Body of pancreas (tissue), 4 donors: ENCODE data around the gene RABGGTA. TPM values are rescaled to one million over a fixed set of nuclear protein-coding genes. Genes with fewer than 3 reads are reported as not detected.

Experiments used
- ATAC-seq: fragments of 150-250 bp; one replicate; pipeline ENCODE4 v1.9.1; 2016
- DNase-seq, 4 donors: peaks; one replicate each; pipeline ENCODE4 v3.0.0-alpha.2; 2019
- H3K27ac ChIP-seq, 4 donors: fragments of 200-600 bp; sonication (generic); 1 replicate in 3 of 4; 2 replicates in 1 of 4; pipeline versions ENCODE4 v1.5.1 to v1.6.1; 2016 to 2019; ENCODE audit warnings: mild to moderate bottlenecking in 1 of 4, mixed read lengths in 1 of 4, moderate library complexity in 1 of 4
- H3K27me3 ChIP-seq, 2 donors: fragments of 200-600 bp; sonication (generic); one replicate each; pipeline ENCODE4 v1.6.0; 2016; ENCODE audit warnings: mild to moderate bottlenecking in 1 of 2
- H3K36me3 ChIP-seq, 2 donors: fragments of 200-600 bp; sonication (generic); replicated peaks in 1 of 2; 2 replicates each; pipeline ENCODE4 v1.5.1; 2016; ENCODE audit warnings: low read depth in 2 of 2; ENCODE audit not compliant: insufficient read depth in 1 of 2
- H3K4me1 ChIP-seq: fragments of 200-600 bp; sonication (generic); one replicate; pipeline ENCODE4 v1.6.0; 2016
- H3K4me3 ChIP-seq, 2 donors: fragments of 200-600 bp; sonication (generic); 1 replicate in 1 of 2; 2 replicates in 1 of 2; pipeline ENCODE4 v1.5.1; 2016 to 2019
- H3K9me3 ChIP-seq, 3 donors: fragments of 200-600 bp; sonication (generic); 1 replicate in 2 of 3; 2 replicates in 1 of 3; pipeline ENCODE4 v1.5.1; 2016
- CTCF ChIP-seq, 7 experiments: fragments of 450-650 bp in 4 of 7; fragments of 200-600 bp in 3 of 7; sonication (generic) in 3 of 7; IDR thresholded peaks; one replicate each; pipeline ENCODE4 v1.5.1; 2016 to 2019; ENCODE audit warnings: antibody characterized with exemption in 7 of 7
- POLR2A ChIP-seq, 3 donors: fragments of 450-650 bp; IDR thresholded peaks; one replicate each; pipeline ENCODE4 v1.6.1; 2016; ENCODE audit warnings: antibody characterized with exemption in 3 of 3, mild to moderate bottlenecking in 2 of 3
- WGBS, 2 donors: methylation state at CpG; one replicate each; pipeline ENCODE4 v1.1.5; 2017; 5-methylcytosine and 5-hydroxymethylcytosine counted together
- intact Hi-C: fragments of 100-400 bp; cut with DNase I; formaldehyde crosslinking; loops from one replicate; pipeline ENCODE4 v1.15.1; 2023
- total RNA-seq, 2 donors: library from RNA; depleted of rRNA; stranded (reverse); fragments of >200 nt; gene quantifications; one replicate each; pipeline ENCODE4 v1.1.0, GENCODE V29; 2016

Gene RABGGTA
- total RNA-seq, 2 donors from 2014 or later, result 18.4 to 90.0 TPM

- Histone ChIP-seq H3K9me3 (no peaks in the 10 kb centered on the region), H3K27ac (no peak overlapping the region), H3K4me3 (no peak overlapping the region), H3K4me1 (peaks cover under 1% of the 10 kb centered on the region), H3K36me3 (no peaks in the 10 kb centered on the region), H3K27me3 (no peaks in the 10 kb centered on the region)
- intact Hi-C loops, result loop anchor here (5.0 kb wide), 1 partner anchor 32 kb away; no protein-coding TSS in a partner anchor
- no peak for TF ChIP-seq CTCF (IDR thresholded peaks at IDR 0.05)
- no peak for TF ChIP-seq POLR2A (IDR thresholded peaks at IDR 0.05)
- WGBS, 2 donors, result 72 to 77% methylated on average over 11 of the region's 11 CpGs
- no peak for DNase-seq
- no peak for ATAC-seq
Measured at GRCh38 chr14:24284501-24285035, 13.2 kb upstream of the RABGGTA start.

GRCh38 chr14:24283796-24284460 lies 12.5 kb upstream of the RABGGTA start:
- no peaks in the 10 kb centered on the region for H3K36me3 ChIP-seq
- ATAC-seq (no peak), DNase-seq (no peak)
- H3K9me3 ChIP-seq, result no peaks in the 10 kb centered on the region
- TF ChIP-seq POLR2A (IDR thresholded peaks at IDR 0.05) (no peak), CTCF (IDR thresholded peaks at IDR 0.05) (no peak)
- H3K4me3 ChIP-seq, result no peak overlapping the region
- peaks cover 7% of the 10 kb centered on the region for H3K4me1 ChIP-seq
- H3K27ac ChIP-seq, result no peak overlapping the region
- no peaks in the 10 kb centered on the region for H3K27me3 ChIP-seq
- WGBS, 2 donors, result 89 to 94% methylated on average over 5 of the region's 5 CpGs
- intact Hi-C loops, result no loop called here

- intact Hi-C loops, result no loop called here
- ATAC-seq (no peak), DNase-seq (no peak)
- TF ChIP-seq POLR2A (IDR thresholded peaks at IDR 0.05) (no peak), CTCF (IDR thresholded peaks at IDR 0.05) (no peak)
- no peaks in the 10 kb centered on the region for H3K36me3 ChIP-seq
- no peak overlapping the region for H3K4me3 ChIP-seq
- no peaks in the 10 kb centered on the region for H3K27me3 ChIP-seq
- WGBS, 2 donors, result 56 to 63% methylated on average over 2 to 3 of the region's 3 CpGs
- H3K4me1 ChIP-seq, result peaks cover 11% of the 10 kb centered on the region
- no peak overlapping the region for H3K27ac ChIP-seq
- no peaks in the 10 kb centered on the region for H3K9me3 ChIP-seq
Measured at GRCh38 chr14:24282736-24283135, 11.3 kb upstream of the RABGGTA start.

- peaks cover 11% of the 10 kb centered on the region for H3K4me1 ChIP-seq
- H3K27me3 ChIP-seq, result no peaks in the 10 kb centered on the region
- no peak for TF ChIP-seq POLR2A (IDR thresholded peaks at IDR 0.05)
- no peak for TF ChIP-seq CTCF (IDR thresholded peaks at IDR 0.05)
- WGBS, 2 donors, result 77 to 82% methylated on average over 7 of the region's 7 CpGs
- H3K27ac ChIP-seq, result no peak overlapping the region
- no peak overlapping the region for H3K4me3 ChIP-seq
- no peaks in the 10 kb centered on the region for H3K9me3 ChIP-seq
- DNase-seq, result no peak
- intact Hi-C loops, result no loop called here
- ATAC-seq, result no peak
- no peaks in the 10 kb centered on the region for H3K36me3 ChIP-seq
Measured at GRCh38 chr14:24281636-24282035, 10.2 kb upstream of the RABGGTA start.
